ENCODE data around the gene PLB1. TPM values are rescaled to one million over a fixed set of nuclear protein-coding genes. Genes with fewer than 3 reads are reported as not detected.

PLB1 gene, protein sequence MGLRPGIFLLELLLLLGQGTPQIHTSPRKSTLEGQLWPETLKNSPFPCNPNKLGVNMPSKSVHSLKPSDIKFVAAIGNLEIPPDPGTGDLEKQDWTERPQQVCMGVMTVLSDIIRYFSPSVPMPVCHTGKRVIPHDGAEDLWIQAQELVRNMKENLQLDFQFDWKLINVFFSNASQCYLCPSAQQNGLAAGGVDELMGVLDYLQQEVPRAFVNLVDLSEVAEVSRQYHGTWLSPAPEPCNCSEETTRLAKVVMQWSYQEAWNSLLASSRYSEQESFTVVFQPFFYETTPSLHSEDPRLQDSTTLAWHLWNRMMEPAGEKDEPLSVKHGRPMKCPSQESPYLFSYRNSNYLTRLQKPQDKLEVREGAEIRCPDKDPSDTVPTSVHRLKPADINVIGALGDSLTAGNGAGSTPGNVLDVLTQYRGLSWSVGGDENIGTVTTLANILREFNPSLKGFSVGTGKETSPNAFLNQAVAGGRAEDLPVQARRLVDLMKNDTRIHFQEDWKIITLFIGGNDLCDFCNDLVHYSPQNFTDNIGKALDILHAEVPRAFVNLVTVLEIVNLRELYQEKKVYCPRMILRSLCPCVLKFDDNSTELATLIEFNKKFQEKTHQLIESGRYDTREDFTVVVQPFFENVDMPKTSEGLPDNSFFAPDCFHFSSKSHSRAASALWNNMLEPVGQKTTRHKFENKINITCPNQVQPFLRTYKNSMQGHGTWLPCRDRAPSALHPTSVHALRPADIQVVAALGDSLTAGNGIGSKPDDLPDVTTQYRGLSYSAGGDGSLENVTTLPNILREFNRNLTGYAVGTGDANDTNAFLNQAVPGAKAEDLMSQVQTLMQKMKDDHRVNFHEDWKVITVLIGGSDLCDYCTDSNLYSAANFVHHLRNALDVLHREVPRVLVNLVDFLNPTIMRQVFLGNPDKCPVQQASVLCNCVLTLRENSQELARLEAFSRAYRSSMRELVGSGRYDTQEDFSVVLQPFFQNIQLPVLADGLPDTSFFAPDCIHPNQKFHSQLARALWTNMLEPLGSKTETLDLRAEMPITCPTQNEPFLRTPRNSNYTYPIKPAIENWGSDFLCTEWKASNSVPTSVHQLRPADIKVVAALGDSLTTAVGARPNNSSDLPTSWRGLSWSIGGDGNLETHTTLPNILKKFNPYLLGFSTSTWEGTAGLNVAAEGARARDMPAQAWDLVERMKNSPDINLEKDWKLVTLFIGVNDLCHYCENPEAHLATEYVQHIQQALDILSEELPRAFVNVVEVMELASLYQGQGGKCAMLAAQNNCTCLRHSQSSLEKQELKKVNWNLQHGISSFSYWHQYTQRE (N-terminal part only)
- 0.37 and 0.39 TPM in 2 replicates for total RNA-seq

DNA sequence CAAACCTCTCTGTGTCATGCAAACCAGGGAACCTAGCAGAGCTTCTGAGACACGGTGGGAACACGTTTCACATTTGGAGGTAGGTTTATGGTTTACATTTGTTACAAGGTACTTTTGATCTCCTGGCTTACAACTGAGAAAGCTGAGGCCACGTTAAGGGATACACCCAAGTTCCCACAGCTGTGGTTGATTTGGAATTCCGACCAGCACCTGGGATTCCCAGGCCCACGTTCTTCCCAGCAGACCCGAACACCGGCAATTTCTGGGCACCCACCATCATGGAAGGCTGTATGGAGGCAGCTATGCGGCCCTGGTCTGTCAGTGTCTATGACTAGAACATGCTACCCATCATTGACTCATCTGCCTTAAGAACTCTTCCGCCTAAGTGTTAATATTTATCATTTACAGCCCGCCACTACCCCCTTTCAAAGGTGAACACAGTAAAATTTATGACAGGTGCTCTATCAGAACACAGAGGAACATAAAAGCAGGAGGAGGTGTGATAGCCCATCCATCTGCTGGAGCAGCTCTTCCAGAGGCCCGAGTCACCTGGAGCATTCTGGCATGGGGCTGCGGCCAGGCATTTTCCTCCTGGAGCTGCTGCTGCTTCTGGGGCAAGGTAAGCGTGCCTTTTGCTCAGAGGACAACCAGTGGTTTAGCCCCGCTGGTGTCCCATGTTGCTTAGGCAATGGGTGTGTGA lies at the start of gene PLB1:
Gene PLB1, plus strand, starts transcription at position 510 of the 700 bp plus-strand sequence. Its CDS starts 55 bp downstream, at position 565.

Small RNAs within 50 kb of the gene (small RNA-seq; reads per million reads assigned to genes)
- gene RNA5SP89 (not detected), gene SNRPGP7 (not detected)

Other genes starting within 250 kb of the PLB1 start
- 39.7 and 47.5 TPM in 2 replicates for gene FOSL2, start 103.2 kb upstream of the PLB1 start, total RNA-seq